Neuron (in vitro differentiated cells): Measurements from ENCODE around the gene ZNF81.
"Not testable (repeated sequence)": the region's sequence is repeated elsewhere in the genome, so short reads cannot be mapped to it uniquely, and the experiment has no call there.

Experiments used
- H2AFZ ChIP-seq: one replicate; pipeline ENCODE4 v1.6.1; 2013; ENCODE audit warnings: low read depth, mild to moderate bottlenecking, inconsistent platforms, low read length, moderate library complexity
- H3K27me3 ChIP-seq: one replicate; pipeline ENCODE4 v1.6.1; 2013; ENCODE audit warnings: low read length; ENCODE audit not compliant: insufficient read depth
- H3K36me3 ChIP-seq: one replicate; pipeline ENCODE4 v1.6.1; 2013; ENCODE audit warnings: low read length; ENCODE audit not compliant: insufficient read depth
- H3K4me1 ChIP-seq: one replicate; pipeline ENCODE4 v1.6.1; 2013; ENCODE audit warnings: low read length; ENCODE audit not compliant: insufficient read depth
- H3K4me3 ChIP-seq: 2 replicates; pipeline ENCODE4 v1.5.1; 2013; ENCODE audit warnings: mild to moderate bottlenecking, low read length, moderate library complexity
- H3K9me3 ChIP-seq: one replicate; pipeline ENCODE4 v1.6.1; 2013; ENCODE audit warnings: low read length

Gene ZNF81

GRCh38 chrX:47960406-47960805 lies 123.7 kb downstream of the ZNF81 start:
- Histone ChIP-seq H3K4me3 (no peak overlapping the region), H3K27me3 (peaks cover 5% of the 10 kb centered on the region), H3K36me3 (no peaks in the 10 kb centered on the region), H3K4me1 (peaks cover 13% of the 10 kb centered on the region), H3K9me3 (no peaks in the 10 kb centered on the region), H2AFZ (no peak overlapping the region)

- peaks cover 13% of the 10 kb centered on the region for H3K4me1 ChIP-seq
- H2AFZ ChIP-seq, H3K36me3 ChIP-seq, H3K4me3 ChIP-seq, H3K9me3 ChIP-seq, H3K27me3 ChIP-seq: not testable (repeated sequence)
These were observed 125.1 kb downstream of the ZNF81 start for GRCh38 chrX:47961830-47962229.

- not testable (repeated sequence) for H3K27me3 ChIP-seq, H3K36me3 ChIP-seq, H3K4me3 ChIP-seq, H2AFZ ChIP-seq, H3K9me3 ChIP-seq
- peaks cover 11% of the 10 kb centered on the region for H3K4me1 ChIP-seq
These were observed 128.8 kb downstream of the ZNF81 start for GRCh38 chrX:47965526-47965925.
